Epithelial cell of proximal tubule (primary cell): ENCODE results near the gene CRELD2. TPM values are rescaled to one million over a fixed set of nuclear protein-coding genes. Genes with fewer than 3 reads are reported as not detected.

Experiments
- DNase-seq: peaks from one replicate; pipeline ENCODE4 v3.0.0-alpha.2; 2011; ENCODE audit warnings: low read depth
- H3K4me3 ChIP-seq: 2 replicates; pipeline ENCODE4 v1.5.1; 2011; ENCODE audit warnings: low read depth, mild to moderate bottlenecking, low read length
- CTCF ChIP-seq: conservative IDR thresholded peaks from 2 replicates; pipeline ENCODE4 v1.5.1; 2012; ENCODE audit warnings: low read depth, mild to moderate bottlenecking, low read length
- total RNA-seq: library from RNA; depleted of rRNA; stranded (reverse); fragments of >200 nt; gene quantifications from 2 replicates; pipeline ENCODE4 v1.2.3, GENCODE V29; 2015

The CRELD2 gene
- total RNA-seq, 1 donor from 2014 or later, result 54.1 TPM

GRCh38 chr22:49911881-49912625, 6.4 kb upstream of the CRELD2 start:
- DNase-seq, result no peak
- H3K4me3 ChIP-seq, result no peak overlapping the region
- no peak for TF ChIP-seq CTCF

GRCh38 chr22:49913026-49913425, 5.4 kb upstream of the CRELD2 start:
- no peak for DNase-seq
- no peak for TF ChIP-seq CTCF
- no peak overlapping the region for H3K4me3 ChIP-seq

GRCh38 chr22:49913446-49913845, 5.0 kb upstream of the CRELD2 start:
- DNase-seq, result no peak
- H3K4me3 ChIP-seq, result no peak overlapping the region
- no peak for TF ChIP-seq CTCF

- TF ChIP-seq CTCF, result no peak
- no peak for DNase-seq
- no peak overlapping the region for H3K4me3 ChIP-seq
Measured at GRCh38 chr22:49914256-49914655, 4.2 kb upstream of the CRELD2 start.

GRCh38 chr22:49915610-49916009, 2.8 kb upstream of the CRELD2 start:
- no peak overlapping the region for H3K4me3 ChIP-seq
- DNase-seq, result no peak
- TF ChIP-seq CTCF, result no peak

GRCh38 chr22:49916831-49917230, 1.6 kb upstream of the CRELD2 start:
- no peak for DNase-seq
- TF ChIP-seq CTCF, result no peak
- H3K4me3 ChIP-seq, result no peak overlapping the region
